OCI-LY7 (cell line): ENCODE measurements around the gene VEZF1.

Experiments used
- CTCF ChIP-seq: fragments of 200-600 bp; sonication (generic); conservative IDR thresholded peaks from 2 replicates; pipeline ENCODE4 v1.5.1; 2014; ENCODE audit warnings: mild to moderate bottlenecking, antibody characterized with exemption, low read length, moderate library complexity, mixed read lengths
- EZH2phosphoT487 ChIP-seq: fragments of 200-600 bp; sonication (generic); IDR thresholded peaks from 2 replicates; pipeline ENCODE4 v1.6.1; 2018; ENCODE audit warnings: low read depth, borderline replicate concordance, mild to moderate bottlenecking, mixed run types, antibody characterized with exemption, low read length, moderate library complexity, mixed read lengths

GRCh38 chr17:57975044-57975443 lies 13.0 kb downstream of the VEZF1 start:
- TF ChIP-seq EZH2phosphoT487 (no peak), CTCF (no peak)
